Activated CD8-positive, alpha-beta memory T cell treated with anti-CD3 and anti-CD28 coated beads for 48 hours (primary cell): Measurements from ENCODE around the gene ALDH16A1.

Experiments used
- DNase-seq, 3 experiments: peaks; one replicate each; pipeline ENCODE4 v3.0.0-alpha.2; 2020; ENCODE audit warnings: low read depth in 2 of 3, low spot score in 2 of 3

ALDH16A1 gene

DNA sequence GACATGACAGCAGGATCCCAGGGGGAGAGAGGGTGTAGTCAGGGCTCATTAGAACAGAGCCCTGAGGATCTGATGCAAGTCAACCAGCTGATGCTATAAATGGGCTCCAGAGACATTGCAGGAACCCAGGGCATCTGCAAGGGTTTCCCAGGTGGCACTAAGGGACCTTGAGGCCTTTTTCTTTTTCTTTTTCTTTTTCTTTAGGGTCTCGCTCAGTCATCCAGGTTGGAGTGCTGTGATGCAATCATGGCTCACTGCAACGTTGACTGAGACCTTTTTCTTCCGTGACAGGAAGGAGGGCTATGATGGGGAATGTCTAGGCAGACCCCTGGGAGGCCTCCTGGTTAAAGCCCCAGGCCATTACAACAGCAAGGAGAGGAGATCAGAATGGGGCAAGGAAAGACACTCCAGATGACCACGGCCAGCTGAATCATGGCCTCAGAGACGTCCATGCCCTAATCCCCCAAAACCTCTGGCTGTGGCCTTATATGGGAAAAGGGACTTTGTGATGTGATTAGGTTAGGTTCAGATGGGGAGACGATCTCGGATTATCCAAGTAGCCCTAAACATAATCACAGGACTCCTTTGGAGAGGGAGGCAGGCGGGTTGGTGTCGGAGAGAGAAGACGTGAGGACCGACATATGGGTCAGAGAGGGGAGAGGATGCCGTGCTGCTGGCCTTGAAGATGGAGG is 54.9 kb downstream of the ALDH16A1 start:
- no peak for DNase-seq

DNA sequence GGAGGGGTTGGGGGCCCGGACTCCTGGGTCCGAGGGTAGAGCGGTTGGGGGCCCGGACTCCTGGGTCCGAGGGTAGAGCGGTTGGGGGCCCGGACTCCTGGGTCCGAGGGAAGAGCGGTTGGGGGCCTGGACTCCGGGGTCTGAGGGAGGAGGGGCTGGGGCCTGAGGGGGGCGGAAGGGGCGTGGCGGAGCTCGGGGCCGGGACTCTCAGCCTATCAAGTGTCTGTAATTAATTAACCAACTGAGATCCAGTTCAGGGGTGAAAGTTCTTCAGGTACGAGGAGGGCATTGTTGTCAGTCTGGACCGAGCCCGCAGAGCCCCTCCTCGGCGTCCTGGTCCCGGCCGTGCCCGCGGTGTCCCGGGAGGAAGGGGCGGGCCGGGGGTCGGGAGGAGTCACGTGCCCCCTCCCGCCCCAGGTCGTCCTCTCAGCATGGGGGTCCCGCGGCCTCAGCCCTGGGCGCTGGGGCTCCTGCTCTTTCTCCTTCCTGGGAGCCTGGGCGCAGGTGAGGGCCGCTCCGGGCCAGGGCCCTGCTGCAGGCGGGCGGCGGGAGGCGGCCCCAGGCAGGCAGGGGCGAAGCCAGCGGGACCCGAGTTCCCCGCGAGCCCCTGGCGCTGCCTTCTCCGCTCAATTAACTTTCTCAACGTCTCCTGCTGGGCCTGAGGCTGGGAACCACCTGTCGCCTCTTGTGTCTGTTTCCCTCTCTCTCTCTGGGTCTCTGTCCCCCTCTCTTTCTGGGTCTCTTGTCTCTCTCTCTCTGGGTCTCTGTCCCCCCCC is 60.1 kb downstream of the ALDH16A1 start:
- no peak for DNase-seq

DNA sequence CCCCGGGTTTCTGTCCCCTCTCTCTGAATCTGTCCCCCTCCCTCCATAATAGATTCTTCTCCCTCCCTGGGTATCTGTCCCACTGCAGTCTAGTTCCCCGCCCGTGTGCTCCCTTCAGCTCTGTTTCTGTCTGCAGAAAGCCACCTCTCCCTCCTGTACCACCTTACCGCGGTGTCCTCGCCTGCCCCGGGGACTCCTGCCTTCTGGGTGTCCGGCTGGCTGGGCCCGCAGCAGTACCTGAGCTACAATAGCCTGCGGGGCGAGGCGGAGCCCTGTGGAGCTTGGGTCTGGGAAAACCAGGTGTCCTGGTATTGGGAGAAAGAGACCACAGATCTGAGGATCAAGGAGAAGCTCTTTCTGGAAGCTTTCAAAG is 60.7 kb downstream of the ALDH16A1 start:
- DNase-seq = no peak

DNA sequence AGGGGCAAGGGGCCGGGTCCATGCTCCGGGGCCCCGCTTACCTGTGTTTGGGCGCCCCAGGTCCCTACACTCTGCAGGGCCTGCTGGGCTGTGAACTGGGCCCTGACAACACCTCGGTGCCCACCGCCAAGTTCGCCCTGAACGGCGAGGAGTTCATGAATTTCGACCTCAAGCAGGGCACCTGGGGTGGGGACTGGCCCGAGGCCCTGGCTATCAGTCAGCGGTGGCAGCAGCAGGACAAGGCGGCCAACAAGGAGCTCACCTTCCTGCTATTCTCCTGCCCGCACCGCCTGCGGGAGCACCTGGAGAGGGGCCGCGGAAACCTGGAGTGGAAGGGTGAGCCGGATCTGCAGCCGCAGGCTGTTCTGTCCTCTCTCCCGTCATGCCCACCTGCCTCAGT is 61.1 kb downstream of the ALDH16A1 start:
- DNase-seq = no peak

DNA sequence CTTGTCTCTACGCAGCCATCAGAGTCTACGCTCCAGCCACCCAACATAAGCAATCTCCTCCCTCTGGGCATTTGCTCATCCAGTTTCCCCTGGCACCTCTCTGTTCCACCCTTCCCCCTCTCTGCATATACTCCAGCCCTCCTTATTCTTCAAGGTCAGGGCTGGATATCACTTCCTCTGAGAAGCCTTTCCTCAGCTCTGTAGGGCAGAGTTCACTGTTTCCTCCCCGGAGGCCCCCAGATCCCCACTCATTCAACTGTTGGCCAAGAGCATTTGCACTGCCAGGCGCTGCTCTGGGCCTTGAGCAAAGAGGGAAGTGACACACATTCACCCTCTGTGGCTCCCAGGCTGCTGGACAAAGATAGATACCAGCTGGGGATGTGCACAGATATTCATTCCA is 62.7 kb downstream of the ALDH16A1 start:
- no peak for DNase-seq

DNA sequence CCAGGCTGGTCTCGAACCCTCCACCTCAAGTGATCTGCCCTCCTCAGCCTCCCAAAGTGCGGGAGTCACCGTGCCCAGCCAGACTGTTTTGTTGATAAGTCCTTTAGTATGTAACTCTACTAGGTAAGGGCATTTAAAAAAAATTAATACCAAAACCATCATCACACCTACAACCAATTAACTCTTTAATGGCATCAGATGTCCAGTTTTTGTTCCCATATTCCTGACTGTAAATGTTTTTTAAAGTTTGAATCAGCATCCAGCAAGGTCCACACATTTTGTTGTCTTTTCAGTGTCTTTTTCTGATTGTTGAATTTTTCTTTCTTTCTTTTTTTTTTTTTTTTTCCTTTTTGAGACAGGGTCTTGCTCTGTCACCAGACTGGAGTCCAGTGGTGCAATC is 65.0 kb downstream of the ALDH16A1 start:
- DNase-seq = no peak
